SK-N-SH treated with all-trans-retinoic acid at 6 μM for 48 hours (cell line): ENCODE results near the gene SHE.

Experiments used
- ATAC-seq: fragments of 200-7000 bp; cut with Tn5 transposase; 3 replicates; pipeline ENCODE4 v1.9.1; 2020; ENCODE audit warnings: mild to moderate bottlenecking, moderate library complexity
- BACH2 ChIP-seq: fragments of 250-450 bp; sonication (Bioruptor Pico); IDR thresholded peaks from 2 replicates; pipeline ENCODE4 v1.9.0; 2021; ENCODE audit warnings: mild to moderate bottlenecking, borderline replicate concordance
- CSDC2 ChIP-seq: fragments of 250-450 bp; sonication (Bioruptor Pico); IDR thresholded peaks from 2 replicates; pipeline ENCODE4 v1.5.0; 2020; ENCODE audit warnings: mild to moderate bottlenecking, moderate library complexity
- CSRNP3 ChIP-seq: fragments of 250-450 bp; sonication (Bioruptor Pico); IDR thresholded peaks from 2 replicates; pipeline ENCODE4 v1.5.1; 2021; ENCODE audit warnings: mild to moderate bottlenecking, moderate library complexity
- ESRRG ChIP-seq: fragments of 250-450 bp; sonication (Bioruptor Pico); IDR thresholded peaks from 2 replicates; pipeline ENCODE4 v1.6.1; 2021; ENCODE audit warnings: mild to moderate bottlenecking
- GLIS3 ChIP-seq: fragments of 250-450 bp; sonication (Bioruptor Pico); IDR thresholded peaks from 2 replicates; pipeline ENCODE4 v1.5.0; 2020; ENCODE audit warnings: mild to moderate bottlenecking, moderate library complexity
- OSR1 ChIP-seq: fragments of 250-450 bp; sonication (Bioruptor Pico); IDR thresholded peaks from 2 replicates; pipeline ENCODE4 v1.8.0; 2022; ENCODE audit warnings: moderate library complexity, mild to moderate bottlenecking, inconsistent platforms
- POU6F1 ChIP-seq: fragments of 250-450 bp; sonication (Bioruptor Pico); IDR thresholded peaks from 2 replicates; pipeline ENCODE4 v1.8.0; 2021; ENCODE audit warnings: low read depth, mild to moderate bottlenecking, moderate library complexity, borderline replicate concordance
- PPARA ChIP-seq: fragments of 250-450 bp; sonication (Bioruptor Pico); IDR thresholded peaks from 2 replicates; pipeline ENCODE4 v1.5.0; 2020; ENCODE audit warnings: mild to moderate bottlenecking, borderline replicate concordance
- RARB ChIP-seq: fragments of 250-450 bp; sonication (Bioruptor Pico); IDR thresholded peaks from 2 replicates; pipeline ENCODE4 v1.8.0; 2021; ENCODE audit warnings: mild to moderate bottlenecking, moderate library complexity
- TCF4 ChIP-seq: fragments of 250-450 bp; sonication (Bioruptor Pico); IDR thresholded peaks from 2 replicates; pipeline ENCODE4 v1.8.0; 2021; ENCODE audit warnings: mild to moderate bottlenecking, moderate library complexity, borderline replicate concordance
- TOX ChIP-seq: fragments of 250-450 bp; sonication (Bioruptor Pico); IDR thresholded peaks from 2 replicates; pipeline ENCODE4 v1.8.0; 2021; ENCODE audit warnings: mild to moderate bottlenecking, moderate library complexity, borderline replicate concordance
- ZFP3 ChIP-seq: fragments of 250-450 bp; sonication (Bioruptor Pico); IDR thresholded peaks from 2 replicates; pipeline ENCODE4 v1.5.0; 2020; ENCODE audit warnings: mild to moderate bottlenecking, moderate library complexity
- ZFP30 ChIP-seq: fragments of 450-650 bp; formaldehyde crosslinking; IDR thresholded peaks from 2 replicates; pipeline ENCODE4 v1.5.0; 2022; ENCODE audit warnings: mild to moderate bottlenecking, moderate library complexity
- ZNF565 ChIP-seq: fragments of 450-650 bp; formaldehyde crosslinking; conservative IDR thresholded peaks from 2 replicates; pipeline ENCODE4 v1.5.0; 2020; ENCODE audit warnings: low read depth, mild to moderate bottlenecking, moderate library complexity
- ZNF70 ChIP-seq: fragments of 450-650 bp; formaldehyde crosslinking; IDR thresholded peaks from 2 replicates; pipeline ENCODE4 v1.5.0; 2020; ENCODE audit warnings: mild to moderate bottlenecking, moderate library complexity
- TF ChIP-seq, protein P1 (sequence below): fragments of 250-450 bp; sonication (Bioruptor Pico); IDR thresholded peaks from 2 replicates; pipeline ENCODE4 v1.5.0; 2020; ENCODE audit warnings: mild to moderate bottlenecking, moderate library complexity

Gene SHE

GRCh38 chr1:154483941-154484803 lies 18.0 kb downstream of the SHE start:
- ATAC-seq = no peak
- TF ChIP-seq ZNF70 (CRISPR knock-in tag) (no peak), GLIS3 (CRISPR knock-in tag) (no peak), ESRRG (CRISPR knock-in tag) (no peak), POU6F1 (no peak), ZFP3 (CRISPR knock-in tag) (no peak), PPARA (CRISPR knock-in tag) (no peak)

GRCh38 chr1:154481053-154481452 lies 21.2 kb downstream of the SHE start:
- no peak for ATAC-seq
- no peak for TF ChIP-seq GLIS3 (CRISPR knock-in tag)
- TF ChIP-seq ZFP30 (CRISPR knock-in tag) = no peak
- TF ChIP-seq OSR1 (CRISPR knock-in tag) = no peak
- TF ChIP-seq ESRRG (CRISPR knock-in tag) = no peak
- no peak for TF ChIP-seq POU6F1
- no peak for TF ChIP-seq ZNF565 (CRISPR knock-in tag)
- no peak for TF ChIP-seq RARB
- TF ChIP-seq TOX (CRISPR knock-in tag) = no peak
- TF ChIP-seq ZFP3 (CRISPR knock-in tag) = no peak
- TF ChIP-seq TCF4 (CRISPR knock-in tag) = no peak
- TF ChIP-seq, protein P1, sequence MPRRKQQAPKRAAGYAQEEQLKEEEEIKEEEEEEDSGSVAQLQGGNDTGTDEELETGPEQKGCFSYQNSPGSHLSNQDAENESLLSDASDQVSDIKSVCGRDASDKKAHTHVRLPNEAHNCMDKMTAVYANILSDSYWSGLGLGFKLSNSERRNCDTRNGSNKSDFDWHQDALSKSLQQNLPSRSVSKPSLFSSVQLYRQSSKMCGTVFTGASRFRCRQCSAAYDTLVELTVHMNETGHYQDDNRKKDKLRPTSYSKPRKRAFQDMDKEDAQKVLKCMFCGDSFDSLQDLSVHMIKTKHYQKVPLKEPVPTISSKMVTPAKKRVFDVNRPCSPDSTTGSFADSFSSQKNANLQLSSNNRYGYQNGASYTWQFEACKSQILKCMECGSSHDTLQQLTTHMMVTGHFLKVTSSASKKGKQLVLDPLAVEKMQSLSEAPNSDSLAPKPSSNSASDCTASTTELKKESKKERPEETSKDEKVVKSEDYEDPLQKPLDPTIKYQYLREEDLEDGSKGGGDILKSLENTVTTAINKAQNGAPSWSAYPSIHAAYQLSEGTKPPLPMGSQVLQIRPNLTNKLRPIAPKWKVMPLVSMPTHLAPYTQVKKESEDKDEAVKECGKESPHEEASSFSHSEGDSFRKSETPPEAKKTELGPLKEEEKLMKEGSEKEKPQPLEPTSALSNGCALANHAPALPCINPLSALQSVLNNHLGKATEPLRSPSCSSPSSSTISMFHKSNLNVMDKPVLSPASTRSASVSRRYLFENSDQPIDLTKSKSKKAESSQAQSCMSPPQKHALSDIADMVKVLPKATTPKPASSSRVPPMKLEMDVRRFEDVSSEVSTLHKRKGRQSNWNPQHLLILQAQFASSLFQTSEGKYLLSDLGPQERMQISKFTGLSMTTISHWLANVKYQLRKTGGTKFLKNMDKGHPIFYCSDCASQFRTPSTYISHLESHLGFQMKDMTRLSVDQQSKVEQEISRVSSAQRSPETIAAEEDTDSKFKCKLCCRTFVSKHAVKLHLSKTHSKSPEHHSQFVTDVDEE (CRISPR knock-in tag) = no peak

GRCh38 chr1:154479764-154480421 lies 22.3 kb downstream of the SHE start:
- TF ChIP-seq BACH2 (CRISPR knock-in tag) (peak; percentile 50; the same call in 1 of the 2 replicates), ZFP3 (CRISPR knock-in tag) (no peak), ZNF70 (CRISPR knock-in tag) (peak; percentile 82; the same call in 1 of the 2 replicates)
- peak; percentile 99 for ATAC-seq

GRCh38 chr1:154478639-154479038 lies 23.6 kb downstream of the SHE start:
- no peak for TF ChIP-seq ESRRG (CRISPR knock-in tag)
- no peak for TF ChIP-seq CSDC2
- peak; percentile 16; the same call in 2 of the 3 replicates for ATAC-seq

GRCh38 chr1:154478013-154478412 lies 24.2 kb downstream of the SHE start:
- no peak for TF ChIP-seq CSRNP3 (CRISPR knock-in tag)
- ATAC-seq = no peak
